Sciatic nerve (tissue), 2 donors: ENCODE measurements around the gene TMEM132C. TPM values are rescaled to one million over a fixed set of nuclear protein-coding genes. Genes with fewer than 3 reads are reported as not detected.

Experiments used
- ATAC-seq: fragments of 200-7000 bp; cut with Tn5 transposase; one replicate; pipeline ENCODE4 v1.9.1; 2020; ENCODE audit warnings: mild to moderate bottlenecking, moderate library complexity
- DNase-seq: peaks from one replicate; pipeline ENCODE4 v3.0.0-alpha.2; 2020; ENCODE audit warnings: low spot score
- intact Hi-C: fragments of 100-400 bp; cut with DNase I; formaldehyde crosslinking; loops from one replicate; pipeline ENCODE4 v1.14.2; 2022
- total RNA-seq: library from RNA; stranded (reverse); fragmentation: NEBNext Ultra II Directional; extraction: Animal tissue kit (Norgen Biotek cat#: 25700); gene quantifications from one replicate; pipeline ENCODE4 v1.2.1, GENCODE V29; 2021
- donor health status: DM: no; HTN: no; CAD: no.
- donor health status: DM: no; HTN: no; CAD: no.

The TMEM132C gene
- total RNA-seq, 1 donor from 2014 or later = 13.5 TPM

GRCh38 chr12:128662101-128662500, 395.1 kb downstream of the TMEM132C start:
- DNase-seq (no peak), ATAC-seq (no peak)
- intact Hi-C loops = no loop called here

DNA sequence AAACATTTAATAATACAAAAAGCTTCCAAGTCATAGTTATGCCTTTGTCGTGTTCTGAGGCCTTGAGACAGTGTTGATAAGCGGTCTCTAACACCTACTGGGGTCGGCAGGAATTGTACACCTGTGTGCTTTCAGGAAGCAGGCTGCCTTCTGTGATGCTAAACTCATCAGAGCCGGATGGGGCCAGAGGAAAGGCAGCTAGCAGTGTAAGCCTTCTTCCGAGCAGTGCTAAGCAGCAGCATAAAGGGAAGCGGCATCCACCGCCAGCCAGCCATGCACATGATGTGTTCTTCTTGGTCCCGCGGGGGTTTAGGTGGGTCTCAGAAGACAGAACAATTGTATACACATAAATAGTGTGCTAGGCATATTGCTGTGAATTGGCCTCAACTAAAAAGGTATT, 397.5 kb downstream of the TMEM132C start:
- intact Hi-C loops = no loop called here
- ATAC-seq (no peak), DNase-seq (no peak)

DNA sequence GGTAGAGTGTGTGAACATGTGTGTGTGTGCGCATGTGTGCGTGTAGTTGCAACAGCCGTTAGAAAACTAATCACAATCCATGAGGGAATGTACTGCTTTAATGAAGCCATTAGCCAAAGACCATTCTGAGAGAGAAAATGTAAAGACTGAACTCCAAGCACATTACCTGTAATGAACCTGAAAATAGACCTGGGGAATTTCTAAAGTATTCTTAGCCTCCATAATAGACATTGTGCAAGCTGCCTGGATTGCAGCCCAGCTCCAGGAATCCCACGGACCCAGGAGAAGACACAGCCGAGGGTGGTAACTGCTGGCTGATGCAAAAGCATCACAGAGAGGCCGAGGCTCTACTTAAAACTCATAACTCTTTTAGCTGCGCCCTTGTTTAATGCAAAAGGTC, 400.2 kb downstream of the TMEM132C start:
- no peak for ATAC-seq
- DNase-seq = no peak
- intact Hi-C loops = no loop called here

GRCh38 chr12:128671528-128672042, 404.6 kb downstream of the TMEM132C start:
- intact Hi-C loops = no loop called here
- no peak for ATAC-seq

DNA sequence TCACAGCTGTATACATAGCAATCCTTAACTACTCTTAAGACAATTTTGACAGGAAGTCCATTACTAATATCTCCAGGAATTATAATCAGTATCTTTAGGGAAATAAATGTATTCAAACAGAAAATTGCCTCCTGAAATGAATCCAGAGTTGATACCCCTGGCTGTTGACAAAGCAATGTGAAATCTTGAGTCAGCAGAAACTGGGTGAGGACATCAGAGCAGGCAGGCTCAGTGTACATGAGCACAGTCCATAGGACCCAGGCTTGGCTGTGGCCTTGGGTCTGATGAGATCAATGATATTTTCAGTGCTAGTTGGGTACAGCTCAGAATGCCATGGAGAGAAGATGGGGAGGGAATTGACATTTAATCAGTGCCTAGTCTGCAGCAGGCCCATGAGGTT, 405.5 kb downstream of the TMEM132C start:
- DNase-seq = no peak
- no peak for ATAC-seq

More at GRCh38 chr12:128671528-128672042, 404.6 kb downstream of the TMEM132C start:
- DNase-seq = no peak

GRCh38 chr12:128672893-128673292, 405.9 kb downstream of the TMEM132C start:
- intact Hi-C loops = no loop called here
- no peak for DNase-seq
- no peak for ATAC-seq

More for the DNA sequence above, 405.5 kb downstream of the TMEM132C start:
- intact Hi-C loops = no loop called here

DNA sequence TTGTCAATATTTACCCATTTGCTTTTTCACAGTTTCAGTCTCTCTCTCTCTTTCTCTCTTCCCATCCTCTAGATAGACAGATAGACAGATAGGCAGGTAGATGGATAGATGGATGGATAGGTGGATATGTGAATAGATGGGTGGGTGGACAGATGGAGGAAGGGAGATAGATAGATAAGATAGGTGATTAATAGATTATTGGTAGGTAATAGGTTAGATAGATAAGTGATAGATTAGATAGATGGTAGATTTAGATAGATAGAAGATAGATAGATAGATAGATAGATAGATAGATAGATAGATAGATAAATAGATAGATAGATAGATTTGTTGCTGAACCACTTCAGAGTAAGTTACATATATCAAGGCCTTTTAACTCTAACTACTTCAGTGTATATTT, 408.6 kb downstream of the TMEM132C start:
- DNase-seq (no peak), ATAC-seq (no peak)
- intact Hi-C loops = no loop called here

DNA sequence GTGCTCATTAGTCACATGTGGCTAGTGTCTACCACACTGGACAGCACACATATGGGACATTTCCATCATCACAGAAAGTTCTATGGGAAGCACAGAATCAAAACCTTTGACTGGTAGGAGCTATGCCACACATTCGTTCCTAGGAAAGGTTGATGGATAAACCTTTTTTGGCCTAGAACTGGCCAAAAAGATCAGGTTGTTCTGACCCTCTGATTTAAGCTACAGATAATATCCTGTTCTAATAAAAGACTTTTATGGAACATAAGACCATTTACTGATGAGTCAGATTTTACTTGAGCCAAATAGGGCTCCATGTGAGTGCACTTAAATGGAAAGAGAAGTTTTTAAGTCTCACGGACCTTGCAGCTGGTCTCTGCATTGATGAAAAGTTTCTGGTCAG, 413.6 kb downstream of the TMEM132C start:
- intact Hi-C loops = no loop called here
- DNase-seq (no peak), ATAC-seq (no peak)

DNA sequence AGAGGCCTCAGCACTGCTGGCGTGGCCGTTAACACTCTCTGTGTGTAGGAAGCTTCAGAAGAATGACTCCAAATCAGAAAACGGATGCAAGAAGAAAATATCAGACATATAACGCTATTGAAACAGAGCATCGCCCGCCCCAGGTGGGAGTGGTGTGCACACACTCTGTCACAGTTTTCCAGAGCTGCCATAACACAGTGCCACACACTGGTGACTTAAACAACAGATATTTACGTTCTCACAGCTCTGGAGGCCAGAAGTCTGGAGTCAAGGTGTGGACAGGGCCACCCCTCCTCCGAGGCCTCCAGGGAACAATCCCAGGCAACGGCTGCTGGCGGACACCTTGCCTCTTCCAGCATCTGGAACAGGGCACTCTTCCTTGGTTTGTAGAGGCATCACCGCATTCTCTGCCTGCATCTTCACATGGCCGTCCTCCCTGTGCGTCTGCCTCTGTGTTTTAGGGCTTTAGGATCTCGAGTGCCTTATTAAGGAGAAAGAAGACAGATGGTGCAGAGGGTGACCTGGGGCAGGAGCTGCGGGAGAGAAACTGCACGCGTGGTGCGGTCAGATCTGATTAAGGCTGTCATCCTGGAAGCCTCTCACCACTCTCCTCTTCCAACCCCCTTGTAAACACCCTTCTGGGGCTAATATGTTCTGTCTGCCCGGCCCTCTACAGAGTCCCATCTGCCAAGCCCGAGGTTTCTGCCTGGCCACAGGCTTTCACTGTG, 415.7 kb downstream of the TMEM132C start:
- intact Hi-C loops = no loop called here
- ATAC-seq = no peak
- DNase-seq = no peak

GRCh38 chr12:128684352-128684751, 417.4 kb downstream of the TMEM132C start:
- ATAC-seq = no peak
- DNase-seq = no peak

GRCh38 chr12:128685903-128686475, 419.0 kb downstream of the TMEM132C start:
- DNase-seq (no peak), ATAC-seq (no peak)
- intact Hi-C loops = no loop called here

More at GRCh38 chr12:128684352-128684751, 417.4 kb downstream of the TMEM132C start:
- intact Hi-C loops = no loop called here

GRCh38 chr12:128687851-128688250, 420.9 kb downstream of the TMEM132C start:
- intact Hi-C loops = no loop called here
- DNase-seq = no peak
- no peak for ATAC-seq

GRCh38 chr12:128690641-128691040, 423.7 kb downstream of the TMEM132C start:
- intact Hi-C loops = loop anchor here (10.0 kb wide), 1 partner anchor 666 kb away; no protein-coding TSS in a partner anchor
- no peak for ATAC-seq
- no peak for DNase-seq

DNA sequence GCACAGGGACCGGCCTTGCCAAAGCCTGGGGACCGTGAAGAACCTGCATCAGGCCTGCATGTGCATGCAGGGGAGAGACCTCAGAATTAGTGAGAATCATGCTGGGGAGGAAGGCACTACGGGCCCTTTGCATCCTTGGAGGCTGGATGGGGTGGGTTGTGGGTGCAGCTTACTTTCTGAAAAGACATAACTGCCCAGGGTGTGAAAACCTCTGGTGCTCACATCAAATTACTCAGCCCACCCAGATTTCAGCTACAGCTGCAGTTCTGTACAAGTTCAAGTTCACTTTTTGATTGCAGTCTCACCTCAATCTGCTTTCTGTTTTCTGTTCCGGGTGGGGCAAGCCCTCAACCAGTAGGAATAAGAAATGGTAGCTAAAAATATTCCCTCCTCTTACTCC, 426.1 kb downstream of the TMEM132C start:
- DNase-seq (no peak), ATAC-seq (no peak)
- intact Hi-C loops = loop anchor here (10.0 kb wide), 1 partner anchor 668 kb away; no protein-coding TSS in a partner anchor

DNA sequence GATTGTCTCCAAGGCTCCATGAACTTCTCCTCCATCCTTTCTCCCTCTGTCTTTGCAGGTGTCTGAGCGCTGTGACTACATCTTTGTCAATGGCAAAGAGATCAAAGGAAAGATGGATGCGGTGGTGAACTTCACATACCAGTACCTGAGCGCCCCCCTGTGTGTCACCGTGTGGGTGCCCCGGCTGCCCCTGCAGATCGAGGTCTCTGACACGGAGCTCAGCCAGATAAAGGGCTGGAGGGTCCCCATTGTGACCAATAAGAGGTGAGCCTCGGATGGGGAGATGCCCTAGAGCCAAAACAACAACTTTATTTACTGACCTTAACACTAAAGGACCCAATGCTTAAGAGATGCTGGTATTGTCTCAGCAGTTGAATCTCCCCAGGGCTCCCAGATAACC, 426.8 kb downstream of the TMEM132C start:
- no peak for ATAC-seq
- no peak for DNase-seq
- intact Hi-C loops = loop anchor here (10.0 kb wide), 1 partner anchor 669 kb away; no protein-coding TSS in a partner anchor

GRCh38 chr12:128694445-128694844, 427.5 kb downstream of the TMEM132C start:
- no peak for ATAC-seq
- no peak for DNase-seq
- intact Hi-C loops = loop anchor here (10.0 kb wide), 1 partner anchor 670 kb away; no protein-coding TSS in a partner anchor

DNA sequence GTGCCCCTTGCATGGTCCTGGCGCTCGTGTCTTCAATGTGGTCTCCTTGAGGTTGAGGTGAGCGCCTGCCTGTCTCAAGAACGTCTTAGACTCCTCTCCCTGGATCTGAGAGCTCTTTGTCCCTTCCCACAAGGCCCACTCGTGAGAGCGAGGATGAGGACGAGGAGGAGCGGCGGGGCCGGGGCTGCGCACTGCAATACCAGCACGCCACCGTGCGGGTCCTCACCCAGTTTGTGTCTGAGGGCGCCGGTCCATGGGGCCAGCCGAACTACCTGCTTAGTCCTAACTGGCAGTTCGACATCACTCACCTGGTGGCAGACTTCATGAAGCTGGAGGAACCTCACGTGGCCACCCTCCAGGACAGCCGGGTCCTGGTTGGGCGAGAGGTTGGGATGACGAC, 428.7 kb downstream of the TMEM132C start:
- DNase-seq = no peak
- intact Hi-C loops = loop anchor here (10.0 kb wide), 1 partner anchor 671 kb away; no protein-coding TSS in a partner anchor

GRCh38 chr12:128698301-128698972, 431.5 kb downstream of the TMEM132C start:
- no peak for DNase-seq
- intact Hi-C loops = loop anchor here (10.0 kb wide), 1 partner anchor 674 kb away; no protein-coding TSS in a partner anchor
- no peak for ATAC-seq

More for the DNA sequence above, 428.7 kb downstream of the TMEM132C start:
- no peak for ATAC-seq

DNA sequence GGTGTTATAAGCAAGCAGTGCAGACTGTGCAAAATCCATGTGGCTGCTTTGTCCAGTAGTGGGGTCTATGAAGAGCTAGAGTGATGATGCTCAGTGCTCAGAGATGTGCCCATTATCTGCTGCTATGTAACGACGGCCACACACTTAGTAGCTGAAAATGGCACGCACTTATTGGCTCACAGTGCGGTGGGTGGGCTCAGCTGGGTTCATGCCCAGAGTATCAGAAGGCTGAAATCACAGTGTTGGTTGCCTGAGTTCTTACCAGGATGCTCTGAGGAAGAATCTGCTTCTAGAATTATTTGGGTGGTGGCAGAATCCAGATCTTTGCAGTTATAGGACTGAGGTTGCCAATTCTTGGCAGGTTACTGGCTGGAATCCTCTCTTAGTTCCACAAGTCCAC, 432.1 kb downstream of the TMEM132C start:
- DNase-seq = no peak
- ATAC-seq = no peak

More for the DNA sequence above, 432.1 kb downstream of the TMEM132C start:
- intact Hi-C loops = loop anchor here (10.0 kb wide), 1 partner anchor 674 kb away; no protein-coding TSS in a partner anchor
